Rectal smooth muscle tissue (tissue), 1 donor: Measurements from ENCODE around the gene ITGAE.
A peak's percentile ranks its signal among the peaks of the same experiment; 100 is the strongest.

Experiments
- H3K27ac ChIP-seq: one replicate; pipeline ENCODE4 v1.7.0; 2013; ENCODE audit warnings: low read depth, low read length, inconsistent platforms
- H3K27me3 ChIP-seq: one replicate; pipeline ENCODE4 v1.7.0; 2013; ENCODE audit warnings: low read length; ENCODE audit not compliant: control insufficient read depth, insufficient read depth
- H3K36me3 ChIP-seq: one replicate; pipeline ENCODE4 v1.7.0; 2013; ENCODE audit warnings: low read length; ENCODE audit not compliant: control insufficient read depth, insufficient read depth
- H3K4me1 ChIP-seq: one replicate; pipeline ENCODE4 v1.7.0; 2013; ENCODE audit warnings: low read length; ENCODE audit not compliant: control insufficient read depth, insufficient read depth
- H3K4me3 ChIP-seq: one replicate; pipeline ENCODE4 v1.7.0; 2013; ENCODE audit warnings: low read length
- H3K9ac ChIP-seq: one replicate; pipeline ENCODE4 v1.7.0; 2013; ENCODE audit warnings: low read length

ITGAE gene

DNA sequence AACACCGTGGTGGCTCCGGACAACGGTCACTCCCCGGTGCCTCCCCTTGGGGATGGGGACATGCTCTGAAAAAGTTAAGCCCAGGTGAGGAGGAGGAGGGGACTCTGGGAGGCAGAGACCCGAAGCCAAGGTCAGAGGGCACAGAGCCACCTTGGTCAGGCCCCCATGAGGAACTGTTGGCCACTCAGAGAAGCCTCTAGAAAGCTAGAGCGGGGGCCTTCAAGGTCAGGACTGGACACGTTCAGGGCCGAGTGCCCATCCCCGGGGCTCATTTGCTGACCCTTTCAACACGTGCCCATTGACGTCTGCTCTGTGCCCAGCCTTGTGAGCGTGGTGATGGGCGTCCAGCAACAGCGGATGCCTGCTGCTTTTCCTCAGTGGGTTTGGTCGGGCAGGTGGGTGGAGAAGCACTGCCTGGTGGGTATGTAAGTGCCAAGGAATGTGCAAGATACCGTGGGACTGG, 39.0 kb downstream of the ITGAE start:
- no peaks in the 10 kb centered on the region for H3K27me3 ChIP-seq
- no peaks in the 10 kb centered on the region for H3K4me1 ChIP-seq
- H3K9ac ChIP-seq: no peak overlapping the region
- no peaks in the 10 kb centered on the region for H3K36me3 ChIP-seq
- no peak overlapping the region for H3K4me3 ChIP-seq
- no peak overlapping the region for H3K27ac ChIP-seq

DNA sequence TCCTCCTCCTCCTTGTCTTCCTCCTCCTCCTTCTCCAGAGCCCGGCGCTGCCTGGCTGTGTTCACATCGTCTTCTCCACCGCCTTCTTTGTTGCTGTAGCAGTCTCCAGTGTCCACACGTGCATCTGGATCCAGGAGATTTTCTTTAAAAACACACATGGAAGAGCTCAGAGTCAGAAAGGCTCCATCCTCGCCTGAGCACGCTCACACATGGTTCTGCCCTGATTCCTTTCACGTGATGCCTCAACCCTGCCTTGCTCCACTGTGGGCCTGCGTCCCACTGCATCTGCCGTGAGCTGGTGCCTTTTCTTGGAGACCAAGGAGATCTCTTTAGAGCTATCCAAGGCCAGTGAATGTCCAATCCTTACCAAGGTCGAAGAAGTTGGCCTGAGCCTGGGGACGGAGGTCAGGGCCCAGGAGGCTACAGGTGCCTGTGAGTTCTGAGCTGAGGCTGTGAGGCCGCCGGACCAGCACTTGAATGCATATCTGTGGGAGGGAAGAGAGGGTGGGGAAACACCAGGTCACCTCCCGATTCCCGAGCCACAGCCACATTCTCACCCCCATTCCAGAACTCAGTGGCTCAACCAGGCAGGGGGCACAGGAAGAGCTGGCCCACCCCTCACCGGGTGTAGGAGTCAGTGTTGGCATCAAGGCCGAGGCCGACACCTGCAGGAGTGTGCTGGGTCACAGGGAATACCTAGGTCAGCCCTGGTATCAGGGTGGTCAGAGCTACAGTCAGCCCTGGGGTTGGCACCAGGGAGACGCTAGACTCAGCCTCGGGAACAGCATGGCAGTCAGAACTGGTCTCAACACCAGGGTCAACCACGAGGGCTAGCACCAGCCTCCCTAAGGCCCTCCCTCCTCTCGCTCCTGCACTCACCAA, 39.7 kb downstream of the ITGAE start:
- Histone ChIP-seq H3K4me3 (no peak overlapping the region), H3K27ac (no peak overlapping the region), H3K4me1 (no peaks in the 10 kb centered on the region), H3K36me3 (no peaks in the 10 kb centered on the region), H3K27me3 (no peaks in the 10 kb centered on the region), H3K9ac (no peak overlapping the region)

DNA sequence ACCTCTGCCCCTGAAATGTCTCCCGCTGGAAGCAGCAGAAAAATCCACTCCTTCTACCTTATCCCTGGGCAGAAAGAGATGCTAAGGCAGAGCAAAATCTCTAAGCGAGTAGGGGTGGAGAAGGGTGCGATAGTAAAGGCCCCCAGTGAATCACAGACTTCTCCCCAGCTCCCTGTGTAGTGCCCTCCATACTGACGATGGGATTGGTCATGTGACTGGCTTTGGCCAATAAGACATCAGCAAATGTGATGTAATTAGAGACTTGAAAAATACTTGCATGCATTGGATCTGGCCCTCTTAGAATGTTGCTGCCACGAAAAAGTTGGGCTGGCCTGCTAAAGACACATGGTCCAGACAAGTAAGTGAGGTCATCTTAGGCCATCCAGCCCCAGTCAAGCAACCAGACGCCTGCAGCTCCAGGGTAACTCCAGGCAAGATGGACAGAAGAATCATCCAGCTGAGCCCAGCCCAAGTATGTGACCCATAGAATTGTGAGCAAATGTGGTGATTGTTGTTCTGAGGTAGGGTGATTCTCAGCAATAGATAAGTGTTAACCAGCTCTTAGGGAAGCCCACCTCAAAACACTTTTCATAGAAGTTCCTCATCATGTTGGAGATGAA, 41.3 kb downstream of the ITGAE start:
- Histone ChIP-seq H3K27ac (no peak overlapping the region), H3K4me1 (no peaks in the 10 kb centered on the region), H3K4me3 (no peak overlapping the region), H3K27me3 (no peaks in the 10 kb centered on the region), H3K9ac (no peak overlapping the region), H3K36me3 (no peaks in the 10 kb centered on the region)

DNA sequence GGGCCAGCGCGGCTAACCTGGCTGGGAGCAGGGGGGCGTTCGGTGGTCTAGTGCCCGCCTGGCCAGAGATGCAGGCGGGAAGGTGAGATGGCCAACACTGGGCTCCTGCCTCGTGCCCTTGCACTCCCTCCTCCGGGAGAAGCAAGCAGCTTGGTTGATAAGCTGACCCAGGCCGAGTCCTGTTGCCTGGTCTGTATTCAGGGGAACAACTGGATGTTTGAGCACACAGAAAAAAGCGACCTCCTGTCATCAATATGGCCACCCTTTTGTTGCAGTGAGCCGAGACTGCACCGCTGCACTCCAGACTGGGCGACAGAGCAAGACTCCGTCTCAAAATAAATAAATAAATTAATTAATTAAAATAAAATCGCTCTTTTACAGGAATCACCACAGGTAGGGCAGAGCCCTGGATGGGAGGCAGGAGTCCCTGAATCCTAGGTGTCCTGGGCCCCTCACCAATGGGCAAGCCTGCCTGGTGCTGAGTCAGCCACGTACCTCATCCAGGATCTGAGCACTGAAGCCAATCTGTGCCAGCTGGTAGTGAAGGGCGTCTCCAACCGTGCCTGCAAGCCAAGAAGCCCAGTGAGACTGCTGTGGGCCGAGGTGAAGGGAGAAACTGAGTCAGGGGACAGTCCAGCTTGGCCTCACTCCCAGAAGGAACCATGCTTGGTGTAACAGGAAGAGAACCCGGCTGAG, 45.5 kb downstream of the ITGAE start:
- Histone ChIP-seq H3K27me3 (no peaks in the 10 kb centered on the region), H3K4me3 (peak overlapping the region; percentile 53), H3K9ac (no peak overlapping the region), H3K4me1 (no peaks in the 10 kb centered on the region), H3K27ac (no peak overlapping the region), H3K36me3 (no peaks in the 10 kb centered on the region)

GRCh38 chr17:3754458-3755334, 46.3 kb downstream of the ITGAE start:
- Histone ChIP-seq H3K4me1 (no peaks in the 10 kb centered on the region), H3K27me3 (no peaks in the 10 kb centered on the region), H3K36me3 (no peaks in the 10 kb centered on the region), H3K9ac (no peak overlapping the region), H3K4me3 (peak overlapping the region; percentile 53), H3K27ac (no peak overlapping the region)

DNA sequence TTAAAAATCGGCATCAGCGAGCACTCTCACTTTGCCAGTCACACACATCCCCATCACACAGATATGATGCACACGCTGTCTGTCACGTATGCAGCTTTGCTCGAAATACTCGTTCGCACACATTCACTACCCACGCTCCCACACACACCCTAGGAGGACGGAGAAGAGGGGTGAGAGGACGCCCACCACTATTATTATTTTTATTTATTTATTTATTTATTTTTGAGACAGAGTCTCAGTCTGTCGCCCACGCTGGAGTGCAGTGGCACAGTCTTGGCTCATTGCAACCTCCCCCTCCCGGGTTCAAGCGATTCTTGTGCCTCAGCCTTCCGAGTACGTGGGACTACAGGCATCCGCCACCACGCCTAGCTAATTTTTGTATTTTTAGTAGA, 46.9 kb downstream of the ITGAE start:
- Histone ChIP-seq H3K4me3 (no peak overlapping the region), H3K9ac (no peak overlapping the region), H3K4me1 (no peaks in the 10 kb centered on the region), H3K36me3 (no peaks in the 10 kb centered on the region), H3K27me3 (no peaks in the 10 kb centered on the region), H3K27ac (no peak overlapping the region)

DNA sequence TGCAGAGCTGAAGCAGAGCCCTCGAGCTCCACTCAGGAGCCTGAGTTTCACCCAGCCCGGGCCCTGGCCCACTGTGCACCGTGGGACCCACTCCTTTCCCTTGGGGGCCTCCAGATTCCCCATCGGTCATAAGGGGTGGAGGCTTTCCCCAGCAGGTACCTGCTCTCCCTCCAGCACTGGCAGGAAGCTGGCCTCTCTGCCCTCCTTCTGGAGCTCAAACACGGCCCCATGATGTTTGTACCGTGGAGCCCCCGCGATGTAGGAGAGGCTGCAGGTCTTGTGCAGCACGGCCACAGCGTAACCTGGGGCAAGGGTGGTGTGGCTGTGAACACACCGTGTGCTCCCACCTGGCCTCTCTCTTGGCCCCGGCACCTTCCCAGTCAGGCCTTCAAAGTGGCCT, 47.4 kb downstream of the ITGAE start:
- Histone ChIP-seq H3K9ac (no peak overlapping the region), H3K27me3 (no peaks in the 10 kb centered on the region), H3K36me3 (no peaks in the 10 kb centered on the region), H3K4me1 (no peaks in the 10 kb centered on the region), H3K27ac (no peak overlapping the region), H3K4me3 (no peak overlapping the region)

DNA sequence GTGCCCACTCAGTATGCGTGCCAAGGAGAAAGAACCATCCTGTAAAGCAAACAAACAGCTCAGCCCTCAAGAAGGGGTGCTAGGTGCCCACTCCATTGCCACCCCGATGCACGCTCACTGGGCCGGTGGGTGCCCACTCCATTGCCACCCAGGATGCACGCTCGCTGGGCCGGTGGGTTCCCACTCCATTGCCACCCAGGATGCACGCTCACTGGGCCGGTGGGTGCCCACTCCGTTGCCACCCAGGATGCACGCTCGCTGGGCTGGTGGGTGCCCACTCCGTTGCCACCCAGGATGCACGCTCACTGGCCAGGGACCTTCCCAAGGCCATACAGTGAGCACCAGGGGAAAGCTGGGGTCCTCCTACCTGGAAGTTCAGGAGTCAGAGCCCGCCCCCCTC, 49.2 kb downstream of the ITGAE start:
- Histone ChIP-seq H3K9ac (no peak overlapping the region), H3K36me3 (no peaks in the 10 kb centered on the region), H3K27ac (no peak overlapping the region), H3K27me3 (no peaks in the 10 kb centered on the region), H3K4me1 (no peaks in the 10 kb centered on the region), H3K4me3 (no peak overlapping the region)

DNA sequence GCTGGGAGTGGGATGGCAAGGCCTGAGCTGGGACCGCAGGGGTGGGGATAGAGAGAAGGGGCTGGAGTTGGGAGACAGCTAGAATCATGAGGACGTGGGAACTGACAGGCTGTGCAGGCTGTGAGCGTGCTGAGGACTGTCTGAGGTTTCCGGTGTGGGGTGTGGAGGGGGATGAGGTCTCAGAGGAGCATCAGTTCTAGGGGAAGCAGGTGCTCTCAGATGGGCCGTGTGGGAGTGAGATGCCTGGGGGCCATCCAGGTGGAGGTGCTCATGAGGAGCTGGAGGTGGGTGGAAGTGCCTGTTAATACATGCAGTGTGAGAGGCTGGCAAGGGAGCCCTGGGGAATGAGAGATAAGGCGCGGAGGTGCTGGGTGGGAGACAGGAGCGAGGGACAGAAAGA, 50.1 kb downstream of the ITGAE start:
- H3K27ac ChIP-seq: no peak overlapping the region
- H3K27me3 ChIP-seq: no peaks in the 10 kb centered on the region
- H3K4me1 ChIP-seq: no peaks in the 10 kb centered on the region
- H3K9ac ChIP-seq: no peak overlapping the region
- no peak overlapping the region for H3K4me3 ChIP-seq
- H3K36me3 ChIP-seq: no peaks in the 10 kb centered on the region

DNA sequence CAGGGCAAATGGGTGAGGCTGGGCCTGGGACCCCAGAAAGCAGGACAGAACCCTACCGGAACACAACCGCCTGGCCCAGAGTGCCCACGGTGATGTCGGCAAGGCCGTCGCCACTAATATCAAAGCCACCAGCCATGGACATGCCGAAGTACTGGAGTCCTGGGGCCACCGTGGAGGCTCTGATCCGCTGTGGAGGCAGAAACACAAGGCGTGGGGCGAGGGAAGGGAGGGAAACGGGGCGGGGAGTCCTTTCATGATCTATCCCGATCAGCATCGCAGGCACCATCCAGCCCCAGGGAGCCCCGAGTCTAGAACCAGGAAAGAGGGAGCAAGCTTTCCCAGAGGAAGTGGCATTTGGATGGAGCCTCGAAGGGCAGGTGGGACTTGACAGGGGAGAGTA, 50.7 kb downstream of the ITGAE start:
- Histone ChIP-seq H3K36me3 (no peaks in the 10 kb centered on the region), H3K4me3 (no peak overlapping the region), H3K27me3 (no peaks in the 10 kb centered on the region), H3K27ac (no peak overlapping the region), H3K4me1 (no peaks in the 10 kb centered on the region), H3K9ac (no peak overlapping the region)

DNA sequence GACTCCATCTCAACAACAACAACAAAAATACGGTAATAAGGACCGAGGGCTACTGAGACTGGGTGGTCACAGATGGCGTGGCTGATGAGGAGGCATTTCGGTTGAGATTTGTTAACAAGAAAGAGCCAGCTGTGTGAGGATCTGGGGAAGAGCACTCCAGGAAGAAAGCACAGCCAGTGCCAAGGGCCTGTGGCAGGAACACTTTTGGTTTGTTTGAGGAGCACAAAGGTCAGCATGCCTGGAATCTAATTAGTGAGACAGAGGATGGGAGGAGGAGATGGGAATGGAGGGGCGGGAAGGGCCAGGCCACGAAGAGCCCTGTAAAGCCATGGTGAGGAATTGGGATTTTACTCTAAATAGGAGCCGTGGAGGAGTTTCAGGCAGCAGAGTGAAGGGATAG, 52.4 kb downstream of the ITGAE start:
- H3K36me3 ChIP-seq: no peaks in the 10 kb centered on the region

GRCh38 chr17:3747805-3748204, 53.2 kb downstream of the ITGAE start:
- Histone ChIP-seq H3K27ac (no peak overlapping the region), H3K9ac (no peak overlapping the region), H3K4me3 (no peak overlapping the region), H3K4me1 (no peaks in the 10 kb centered on the region), H3K27me3 (no peaks in the 10 kb centered on the region), H3K36me3 (no peaks in the 10 kb centered on the region)

More for the DNA sequence above, 52.4 kb downstream of the ITGAE start:
- no peak overlapping the region for H3K27ac ChIP-seq
- H3K4me3 ChIP-seq: no peak overlapping the region
- H3K4me1 ChIP-seq: no peaks in the 10 kb centered on the region
- H3K9ac ChIP-seq: no peak overlapping the region
- no peaks in the 10 kb centered on the region for H3K27me3 ChIP-seq
